ENCODE measurements around the gene ASCC2. TPM values are rescaled to one million over a fixed set of nuclear protein-coding genes. Genes with fewer than 3 reads are reported as not detected.

The ASCC2 gene
- total RNA-seq, 6 experiments from 2014 or later, result 41.2 to 56.1 (median 47.4) TPM

DNA sequence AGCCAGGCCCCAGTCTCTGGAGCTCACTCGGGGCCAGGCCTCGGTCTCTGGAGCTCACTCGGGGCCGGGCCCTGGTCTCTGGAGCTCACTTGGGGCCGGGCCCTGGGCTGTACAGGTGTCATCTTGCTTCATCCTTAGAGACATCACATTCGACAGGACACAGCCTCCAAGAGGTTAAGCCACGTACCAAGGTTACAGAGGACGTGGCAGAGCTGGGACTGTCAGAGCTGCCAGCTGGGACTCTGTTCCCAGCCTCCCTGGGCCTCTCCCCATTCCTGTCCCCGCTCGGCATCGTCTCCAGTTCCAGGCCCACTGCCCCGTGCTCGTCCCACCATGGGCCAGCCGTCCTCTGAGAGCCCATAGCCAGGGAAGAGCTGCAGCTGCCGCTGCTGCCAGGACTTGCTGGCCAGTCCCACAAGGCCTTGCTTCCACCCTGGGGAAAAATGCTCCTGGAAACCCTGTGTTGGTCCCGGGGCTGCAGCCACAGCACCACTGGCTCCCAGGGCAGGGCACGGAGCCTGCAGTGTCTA is 98.7 kb downstream of the ASCC2 start:
- Histone ChIP-seq H3K4me3 (no peak overlapping the region), H3K27ac (no peak overlapping the region), H3K36me3 (peaks cover 0 to 10% (median 3%) of the 10 kb centered on the region in 4 donors), H3K4me1 (no peaks in the 10 kb centered on the region), H3K27me3 (no peaks in the 10 kb centered on the region), H3K9me3 (no peaks in the 10 kb centered on the region)
- TF ChIP-seq CTCF (IDR thresholded peaks at IDR 0.05) (no peak), POLR2A (IDR thresholded peaks at IDR 0.05) (no peak)
- no peak for ATAC-seq
- WGBS (ENCODE audit: insufficient coverage, low coverage, low lambda C conversion rate, missing lambda C conversion rate), result 100% methylated on average over 5 of the region's 17 CpGs
- DNase-seq, result no peak
- intact Hi-C loops (cut with DNase I), result no loop called here

Small RNAs within 50 kb of the gene (small RNA-seq; reads per million reads assigned to genes)
- 0 reads per million in 2 experiments for gene RF00019

Other genes starting within 250 kb of the ASCC2 start
- 10 to 100 TPM in 5 of 6 experiments, 1 to 10 TPM in 1; 9.6 to 24.8 (median 14.0) TPM for gene NF2, start 234.6 kb downstream of the ASCC2 start, total RNA-seq
- gene CABP7, start 118.3 kb downstream of the ASCC2 start, total RNA-seq, result not detected
- 10 to 100 TPM in 5 of 6 experiments, 1 to 10 TPM in 1; 8.9 to 20.5 (median 13.7) TPM for gene ZMAT5, start 71.3 kb downstream of the ASCC2 start, total RNA-seq
- gene UQCR10, start 70.9 kb downstream of the ASCC2 start, total RNA-seq, result 10 to 100 TPM; 57.4 to 71.6 (median 64.0) TPM
- 10 to 100 TPM; 14.5 to 19.2 (median 18.2) TPM for gene MTMR3, start 44.9 kb upstream of the ASCC2 start, total RNA-seq
- 1 to 10 TPM in 3 of 6 experiments, under 1 TPM in 2, not detected in 1; 0.50 to 3.0 (median 1.6) TPM for gene HORMAD2, start 242.2 kb upstream of the ASCC2 start, total RNA-seq